GM21447 (cell line): ENCODE measurements around the gene CUBN.

Experiments used
- ATAC-seq: cut with Tn5 transposase; IDR thresholded peaks from one replicate; pipeline ENCODE4 v1.9.1; 2021; ENCODE audit not compliant: unreplicated experiment

CUBN gene

DNA sequence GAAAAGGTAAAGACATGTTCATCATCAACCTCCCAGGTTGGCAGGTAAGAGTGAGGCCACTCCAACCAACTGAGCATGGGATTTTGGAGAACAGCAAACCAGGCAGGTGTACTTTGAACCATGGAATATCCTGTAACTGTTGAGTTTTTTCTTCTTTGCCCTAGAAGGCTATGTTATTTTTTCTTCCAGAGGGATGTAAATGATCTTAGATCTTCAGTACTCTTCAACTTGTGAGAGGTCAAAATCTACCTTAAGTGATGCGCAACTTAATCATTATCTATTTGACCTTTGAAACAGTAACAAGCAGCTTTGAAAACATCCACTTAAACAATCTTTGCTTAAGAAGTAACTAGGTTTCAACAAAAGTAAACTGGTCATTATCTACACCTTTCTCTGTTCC lies at the start of gene CUBN:
Gene CUBN, minus strand, starts transcription at position 71 of the 400 bp plus-strand sequence. Its CDS starts 46 bp downstream, at position 25.
- no peak for ATAC-seq

DNA sequence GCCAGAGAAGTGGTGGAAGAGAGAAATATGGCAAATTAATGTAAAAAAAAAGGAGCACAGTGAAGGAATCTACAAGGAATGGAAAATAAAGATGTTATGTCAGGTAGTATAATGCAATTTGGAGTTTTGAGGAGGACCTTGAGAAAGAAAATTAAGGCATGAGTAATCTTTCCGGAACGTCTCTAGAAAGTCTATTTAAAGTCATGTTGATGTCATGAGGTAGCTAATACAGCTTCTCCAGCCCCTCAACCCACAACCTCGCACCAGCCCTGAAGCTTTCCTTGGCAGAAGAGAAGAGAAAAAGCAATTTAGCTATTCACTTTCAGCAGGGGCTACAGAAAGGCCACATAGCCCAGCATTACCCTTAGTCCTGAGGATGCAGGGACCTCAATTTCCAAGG lies 49.4 kb upstream of the CUBN start:
- no peak for ATAC-seq

DNA sequence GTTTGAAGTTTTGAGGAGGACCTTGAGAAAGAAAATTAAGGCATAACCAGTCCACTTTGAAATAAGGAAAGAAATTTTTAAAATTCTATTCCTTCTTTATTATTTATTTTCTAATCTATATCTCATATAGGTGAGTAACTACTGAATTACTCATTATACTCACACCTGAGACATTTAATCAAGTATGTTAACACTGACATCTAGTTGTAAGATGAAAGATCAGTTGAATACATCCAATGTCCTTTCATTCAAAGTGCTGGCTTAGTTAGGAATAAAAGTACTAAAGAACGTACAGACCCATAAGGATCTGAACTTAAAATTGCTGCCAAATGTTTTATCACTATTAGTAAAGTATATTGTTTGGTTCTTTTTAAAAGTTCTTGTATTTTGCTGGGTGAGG lies 48.4 kb upstream of the CUBN start:
- no peak for ATAC-seq

DNA sequence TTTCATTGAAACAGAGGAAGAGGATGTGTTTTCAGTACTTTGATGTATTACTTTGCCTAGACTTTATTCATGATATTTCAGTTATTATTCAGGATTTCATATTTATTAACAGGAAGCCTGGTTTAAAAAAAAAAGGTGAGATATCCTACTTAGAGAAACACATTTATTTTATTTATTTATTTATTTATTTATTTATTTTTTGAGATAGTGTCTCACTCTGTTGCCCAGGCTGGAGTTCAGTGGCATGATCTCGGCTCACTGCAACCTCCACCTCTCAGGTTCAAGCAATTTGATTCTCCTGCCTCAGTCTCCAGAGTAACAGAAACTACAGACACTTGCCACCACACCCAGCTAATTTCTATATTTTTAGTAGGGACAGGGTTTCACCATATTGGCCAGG lies 47.4 kb upstream of the CUBN start:
- ATAC-seq, result no peak

DNA sequence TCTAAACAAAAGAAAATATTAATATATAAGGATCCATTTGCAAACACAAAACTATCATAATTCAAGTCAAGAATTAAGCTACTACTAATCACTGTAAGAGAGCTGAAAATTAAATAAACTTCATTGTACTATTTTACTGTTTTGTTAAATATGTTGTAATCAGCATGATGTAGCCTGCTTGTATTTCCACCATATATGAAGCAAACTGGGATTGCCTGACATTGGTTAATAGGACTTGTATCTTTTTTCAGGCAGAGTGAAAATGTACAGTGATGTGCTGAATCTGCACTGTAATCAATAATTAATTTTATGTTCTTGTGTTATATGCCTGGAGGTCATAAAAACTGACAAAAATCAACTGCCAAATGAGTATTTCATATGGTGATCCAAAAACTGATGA lies 46.5 kb upstream of the CUBN start:
- ATAC-seq, result no peak

DNA sequence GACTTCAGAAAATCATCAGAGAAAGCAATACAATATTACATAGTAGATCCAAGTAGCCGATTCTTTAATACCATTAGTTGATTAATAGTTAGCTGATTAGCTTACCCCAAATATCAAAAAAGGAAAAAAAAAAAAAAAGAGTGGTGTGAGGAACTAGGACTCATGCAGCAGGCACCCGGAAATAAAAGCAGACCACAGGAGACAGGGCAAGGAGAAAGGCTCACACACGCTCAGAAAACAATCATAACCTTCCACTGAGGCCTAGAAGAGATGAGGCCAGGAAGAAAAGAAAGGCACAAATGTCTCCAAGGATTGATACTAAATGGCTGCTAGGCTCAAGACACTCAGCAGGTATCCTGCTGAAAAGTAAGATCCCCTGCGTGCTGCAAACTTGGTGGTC lies 45.9 kb upstream of the CUBN start:
- ATAC-seq, result no peak

DNA sequence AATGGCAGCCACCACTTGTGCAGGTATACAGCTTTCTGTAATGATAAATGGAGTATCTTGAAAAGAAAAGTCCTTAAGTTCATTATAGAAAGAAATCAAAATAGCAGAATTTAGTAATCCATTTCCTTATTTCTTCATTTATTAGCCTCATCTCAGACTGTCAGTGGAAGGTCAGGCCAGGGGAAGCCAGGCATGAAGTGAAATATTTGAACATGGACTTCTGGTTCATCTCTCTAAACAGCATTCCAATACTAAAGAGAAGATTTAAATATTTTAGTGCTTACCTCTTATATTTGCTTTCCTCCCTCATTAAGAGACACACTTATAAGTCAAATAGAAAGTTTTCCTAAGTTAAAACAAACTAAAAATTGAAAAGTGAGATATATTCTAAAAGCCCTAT lies 45.0 kb upstream of the CUBN start:
- ATAC-seq, result no peak

DNA sequence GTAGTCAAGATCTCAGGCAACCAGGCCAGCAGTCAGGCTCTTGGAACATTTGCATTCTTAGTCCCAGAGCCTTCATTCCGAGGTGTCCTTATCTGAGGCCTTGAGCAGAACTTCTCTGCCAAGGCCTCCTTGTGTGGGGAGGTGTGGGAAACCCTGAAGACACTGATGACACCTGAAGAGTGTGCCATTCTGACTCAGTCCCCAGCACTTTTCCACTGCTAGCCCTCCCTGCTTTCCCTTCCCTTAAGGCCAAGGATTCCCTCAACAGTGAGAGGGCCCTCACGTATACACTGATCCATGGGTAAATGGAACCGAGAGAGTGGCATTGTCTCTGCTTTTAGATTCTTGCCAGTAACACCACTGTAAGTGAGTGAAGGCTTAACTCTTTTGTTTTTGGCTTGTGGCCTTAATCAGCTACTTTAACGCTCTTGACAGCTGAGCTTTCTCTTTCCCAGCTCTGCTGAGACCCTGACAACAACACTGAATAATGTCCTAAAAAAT lies 41.6 kb upstream of the CUBN start:
- ATAC-seq, result no peak

DNA sequence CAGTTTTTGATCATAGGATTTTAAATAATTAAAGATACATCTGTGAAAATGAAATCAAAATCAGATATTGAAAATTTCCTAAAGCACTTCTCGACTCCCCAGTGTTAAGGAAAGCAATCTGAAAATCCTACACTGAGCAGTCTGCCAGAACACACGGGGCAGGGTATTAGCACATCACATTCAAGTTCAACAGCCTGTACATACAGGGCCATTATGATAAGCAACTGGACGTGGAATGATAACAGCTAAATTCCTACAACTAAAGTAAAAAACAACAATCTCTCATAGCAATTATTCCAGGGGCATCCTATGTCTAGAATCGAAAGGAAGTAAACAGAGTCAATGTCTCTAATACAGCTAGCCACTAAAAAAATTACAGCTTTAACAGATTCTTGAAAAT lies 40.2 kb upstream of the CUBN start:
- no peak for ATAC-seq

DNA sequence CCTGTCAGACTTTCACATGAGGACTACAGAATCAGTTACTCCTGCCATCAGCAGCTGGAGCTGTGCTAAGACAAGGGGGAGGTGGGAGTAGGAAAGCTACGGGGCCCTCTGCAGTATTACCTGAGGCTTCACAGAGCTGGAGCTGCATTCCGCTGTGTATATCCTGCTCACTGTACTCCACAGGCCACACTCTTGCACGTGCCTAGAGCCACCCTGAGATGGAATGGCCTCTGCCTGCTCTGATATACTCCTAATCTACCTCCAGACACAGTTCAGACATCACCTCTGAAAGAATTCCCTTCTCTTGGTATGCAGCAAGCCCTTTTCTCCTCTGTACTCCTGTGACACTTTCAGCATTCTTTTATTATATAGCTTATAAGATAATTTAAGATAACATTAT lies 37.1 kb upstream of the CUBN start:
- no peak for ATAC-seq

DNA sequence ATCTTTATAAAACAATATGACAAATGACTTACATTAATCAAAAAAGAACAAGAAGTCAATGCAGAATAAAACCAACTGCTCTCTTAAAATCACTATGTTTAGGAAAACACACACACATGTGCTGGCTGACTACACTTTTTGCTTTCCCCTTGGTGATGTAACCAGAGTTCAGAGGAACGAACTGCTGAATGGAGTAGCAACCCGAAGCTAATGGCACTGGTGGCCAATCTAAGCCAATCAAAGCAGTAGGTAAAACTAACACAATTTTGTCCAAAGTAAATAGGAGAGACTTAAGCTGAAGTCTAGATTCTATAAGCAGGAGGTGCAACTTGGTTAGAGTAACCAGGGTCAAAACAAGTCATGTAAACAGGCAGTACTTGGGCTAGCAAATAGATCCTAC lies 33.2 kb upstream of the CUBN start:
- ATAC-seq, result no peak

DNA sequence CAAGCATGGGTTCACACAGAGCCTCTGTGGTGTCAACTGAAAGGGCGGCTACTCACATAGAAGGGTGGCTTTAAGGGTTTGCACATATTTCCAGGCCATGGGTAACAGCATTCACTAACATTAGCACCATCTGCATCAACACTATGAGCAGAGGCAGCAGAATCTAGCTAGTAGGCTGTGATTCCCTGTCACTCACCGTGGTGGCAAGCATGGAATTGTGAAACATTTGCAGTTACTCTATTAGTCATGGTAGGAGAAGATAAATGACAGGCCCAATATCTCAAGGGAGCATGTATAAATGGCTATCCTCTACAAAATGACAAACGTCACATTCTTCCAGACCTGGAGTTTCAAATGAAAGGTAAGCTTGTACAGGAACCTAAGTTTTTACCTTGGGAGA lies 32.2 kb upstream of the CUBN start:
- ATAC-seq, result no peak

DNA sequence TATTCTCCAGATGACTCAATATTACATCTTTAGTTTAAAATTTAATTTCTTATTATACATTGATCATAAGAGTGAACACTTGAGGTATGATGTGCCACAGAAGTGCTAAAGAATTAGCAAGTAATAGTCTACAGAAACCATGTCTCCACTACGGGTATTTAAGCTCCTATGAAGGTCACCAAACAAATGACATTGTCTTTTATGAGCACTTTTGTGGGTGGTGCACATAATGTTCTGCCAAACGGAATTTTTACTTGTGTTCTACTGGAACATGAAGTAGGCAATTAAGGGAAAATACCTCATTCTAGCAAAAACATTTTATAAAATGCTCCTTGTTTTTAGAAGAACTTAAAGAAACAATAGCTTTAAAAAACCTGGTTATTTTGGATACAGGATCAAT lies 27.4 kb upstream of the CUBN start:
- no peak for ATAC-seq

DNA sequence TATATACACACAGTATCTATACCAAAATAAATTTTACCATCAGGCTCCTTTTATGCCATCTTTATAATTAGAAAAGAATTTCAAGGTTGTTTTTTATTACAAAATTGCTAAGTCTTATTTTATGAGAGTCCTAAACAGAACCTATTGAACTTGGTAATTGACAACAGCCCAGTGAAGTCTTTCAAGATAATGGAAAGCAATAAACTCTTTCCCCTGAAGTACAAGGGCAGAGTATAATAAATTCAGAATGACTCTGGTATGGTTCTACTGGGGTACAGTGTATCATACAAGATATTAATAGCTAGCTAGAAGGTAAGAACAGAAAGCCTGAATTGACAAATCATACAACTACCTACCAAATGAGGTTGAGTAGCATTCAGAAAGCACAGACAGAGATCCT lies 26.2 kb upstream of the CUBN start:
- ATAC-seq, result no peak

DNA sequence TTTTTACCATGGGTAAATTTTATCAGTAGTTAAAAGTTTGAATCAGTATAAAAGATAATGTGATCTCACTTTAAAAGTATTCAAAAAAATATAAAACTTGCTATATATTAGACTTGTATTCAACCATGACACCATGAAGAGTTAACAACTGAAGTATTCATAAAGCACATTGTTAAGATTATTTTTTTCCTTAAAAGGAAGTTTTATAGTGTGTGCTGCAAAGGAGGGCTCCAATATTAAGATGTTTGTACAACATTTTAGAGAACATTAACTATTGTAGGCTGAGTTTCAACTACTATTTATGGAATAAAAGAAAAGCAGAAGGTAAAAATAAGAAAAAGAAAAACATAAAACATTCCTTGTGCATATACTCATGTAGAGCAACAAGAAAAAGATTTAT lies 24.5 kb upstream of the CUBN start:
- ATAC-seq, result no peak

DNA sequence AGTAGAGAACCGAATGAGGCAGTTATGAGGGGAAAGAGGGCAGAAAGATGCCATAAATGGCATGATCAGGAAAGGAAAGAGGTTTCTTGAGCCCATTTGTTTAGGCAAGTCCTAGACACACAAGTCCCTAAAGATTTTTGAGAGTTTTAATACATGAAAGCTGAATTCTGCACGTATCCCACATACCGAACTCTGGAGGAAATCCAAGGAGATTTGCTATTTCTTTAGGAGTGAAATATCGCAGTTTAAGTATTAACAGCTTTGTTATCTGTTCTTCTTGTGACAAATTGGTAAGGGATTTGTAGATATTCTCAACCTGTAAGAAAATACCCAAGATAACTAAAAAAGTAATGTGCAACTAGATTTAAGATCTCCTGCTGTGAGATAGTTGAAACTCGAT lies 23.7 kb upstream of the CUBN start:
- ATAC-seq, result no peak

DNA sequence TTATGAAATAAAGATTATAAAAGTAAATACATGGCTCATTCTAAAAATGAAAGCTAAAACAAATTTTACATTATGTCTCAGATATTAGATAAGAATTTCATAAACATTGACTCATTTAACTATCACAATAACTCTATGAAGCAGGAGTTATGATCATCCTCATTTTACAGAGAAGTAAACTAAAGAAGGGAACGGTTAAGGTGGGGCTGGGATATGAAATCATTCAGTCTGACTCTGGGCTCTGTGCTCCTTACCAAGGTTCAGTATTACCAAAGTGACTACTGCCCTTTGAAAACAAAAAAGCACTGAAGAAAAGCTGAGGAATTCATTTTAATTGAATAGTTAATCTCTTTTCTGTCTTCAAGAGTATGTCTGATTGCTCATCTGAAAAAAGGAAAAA lies 22.1 kb upstream of the CUBN start:
- ATAC-seq, result no peak

DNA sequence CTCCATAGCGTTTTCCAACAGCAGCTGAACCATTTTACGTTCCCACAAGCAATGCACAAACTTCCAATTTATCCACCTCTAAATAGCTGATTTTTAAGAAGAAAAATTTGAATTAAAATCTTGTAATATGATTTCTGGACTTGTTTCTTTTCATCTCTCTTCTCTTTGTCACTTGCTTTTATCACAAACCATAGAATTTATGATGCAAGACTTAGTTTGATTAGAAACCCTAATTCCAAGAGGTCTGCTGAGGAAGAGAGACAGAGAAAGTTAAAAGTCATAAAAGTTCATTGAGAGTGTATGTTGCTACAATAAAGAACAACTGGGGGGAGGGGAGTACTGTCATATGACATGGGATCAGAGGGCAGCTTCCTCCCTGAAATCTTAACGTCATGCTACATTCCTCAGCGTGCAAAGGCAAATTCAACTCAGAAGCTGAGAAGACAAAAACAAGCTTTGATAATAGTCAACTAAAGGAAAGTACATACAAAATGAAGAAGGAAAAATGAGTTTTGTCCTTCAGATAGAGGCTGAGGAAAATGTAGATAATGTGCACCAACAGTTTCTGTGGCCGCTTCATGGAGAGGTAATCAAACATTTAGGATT lies 18.4 kb upstream of the CUBN start:
- no peak for ATAC-seq

DNA sequence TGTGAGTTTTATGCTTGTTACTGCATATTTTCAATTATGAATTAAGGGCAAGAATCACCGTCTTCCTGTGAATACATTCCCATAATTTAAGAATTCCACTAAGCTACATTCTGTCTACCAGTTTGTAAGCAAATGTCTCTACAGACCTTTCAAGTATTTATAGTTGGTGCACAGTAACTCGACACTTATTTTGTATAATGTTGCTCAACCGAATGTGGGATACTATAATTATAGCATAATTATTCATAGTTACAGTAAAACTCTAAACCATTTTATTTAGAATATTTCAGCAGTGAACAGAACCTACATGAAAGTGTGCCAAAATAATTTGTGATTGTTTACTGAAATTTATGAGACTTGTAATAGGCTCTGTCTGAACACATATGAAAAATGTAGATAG lies 17.3 kb upstream of the CUBN start:
- ATAC-seq, result no peak

DNA sequence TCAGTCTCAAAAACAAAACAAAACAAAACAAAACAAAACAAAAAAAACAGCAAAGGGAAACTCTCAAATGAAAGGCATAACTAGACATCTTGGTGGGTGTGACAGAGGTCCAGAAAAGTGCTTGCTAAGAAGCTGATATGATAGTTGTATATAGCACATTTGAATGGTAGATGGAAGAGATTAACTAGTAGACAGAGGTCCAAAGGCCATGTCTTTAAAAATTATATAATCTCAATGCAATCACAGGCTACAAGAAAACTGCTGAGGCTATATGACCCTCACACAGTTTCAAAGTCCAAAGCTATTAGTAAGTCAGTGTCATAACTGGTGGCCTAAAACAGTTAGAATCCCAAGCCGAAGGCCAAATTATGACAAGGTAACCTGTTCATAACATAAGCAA lies 15.6 kb upstream of the CUBN start:
- no peak for ATAC-seq

DNA sequence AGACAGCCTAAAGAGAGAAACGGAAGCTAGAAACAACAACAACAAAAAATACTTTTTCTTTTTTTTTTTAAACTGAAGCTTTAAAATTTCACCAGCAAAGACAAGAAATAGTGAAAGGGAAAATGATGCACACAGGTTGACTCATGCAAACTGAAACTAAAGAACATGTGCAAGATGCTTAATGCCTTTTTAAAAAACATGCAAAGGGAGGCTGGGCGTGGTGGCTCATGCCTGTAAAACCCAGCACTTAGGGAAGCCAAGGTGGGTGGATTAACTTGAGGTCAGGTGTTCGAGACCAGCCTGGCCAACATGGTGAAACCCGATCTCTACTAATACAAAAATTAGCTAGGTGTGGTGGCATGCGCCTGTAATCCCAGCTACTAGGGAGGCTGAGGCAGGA lies 15.1 kb upstream of the CUBN start:
- ATAC-seq, result peak; percentile 73

DNA sequence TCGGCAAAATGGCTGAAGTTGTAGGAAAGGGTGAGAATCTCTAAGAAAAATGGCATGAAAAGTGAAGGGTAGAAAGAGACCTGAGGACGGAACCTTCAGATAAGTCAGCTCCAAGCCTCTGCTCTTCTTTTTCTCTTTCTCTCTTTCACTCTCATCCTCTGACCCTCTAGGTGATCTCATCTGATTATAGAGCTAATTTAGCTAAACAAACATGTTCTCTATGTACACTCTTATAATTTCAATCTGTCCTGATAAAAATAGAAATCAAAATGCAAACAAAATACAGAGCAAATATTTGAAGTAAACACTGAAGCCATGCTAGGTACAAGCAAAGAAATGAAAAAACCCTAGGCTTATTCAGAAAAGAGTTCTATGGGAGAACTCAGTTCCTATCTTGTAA lies 14.4 kb upstream of the CUBN start:
- ATAC-seq, result no peak

DNA sequence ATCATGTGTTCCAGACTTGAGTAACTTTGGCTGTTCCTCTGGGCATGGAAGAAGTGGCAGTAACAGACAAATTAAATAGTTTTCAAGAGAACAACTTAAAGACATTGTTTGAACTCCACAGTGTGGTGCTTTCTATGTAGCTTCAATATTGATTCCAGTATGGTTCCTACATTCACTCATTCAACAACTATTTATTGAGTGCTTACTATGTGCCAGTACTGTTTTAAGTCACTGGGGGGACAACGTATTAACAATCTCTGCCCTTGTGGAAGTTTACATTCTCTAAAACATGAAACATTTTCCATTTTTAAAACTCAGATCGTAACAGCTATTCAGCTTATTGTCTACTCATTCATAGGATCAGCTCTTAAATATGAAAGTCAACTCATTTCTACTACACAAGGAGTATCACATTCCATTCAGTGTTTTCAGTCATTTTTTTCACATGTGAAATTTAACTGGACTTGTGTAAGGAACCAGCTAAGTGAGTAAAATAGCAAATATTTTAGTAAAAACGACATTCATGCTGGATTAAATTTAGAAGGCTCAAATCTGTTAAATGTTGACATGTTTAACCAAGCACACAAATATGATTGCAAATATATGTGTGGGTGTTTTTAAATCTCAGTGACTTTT lies 13.6 kb upstream of the CUBN start:
- ATAC-seq, result no peak
